ENCODE data around the gene LXN.
"Not testable (repeated sequence)": the region's sequence is repeated elsewhere in the genome, so short reads cannot be mapped to it uniquely, and the experiment has no call there.

The LXN gene

DNA sequence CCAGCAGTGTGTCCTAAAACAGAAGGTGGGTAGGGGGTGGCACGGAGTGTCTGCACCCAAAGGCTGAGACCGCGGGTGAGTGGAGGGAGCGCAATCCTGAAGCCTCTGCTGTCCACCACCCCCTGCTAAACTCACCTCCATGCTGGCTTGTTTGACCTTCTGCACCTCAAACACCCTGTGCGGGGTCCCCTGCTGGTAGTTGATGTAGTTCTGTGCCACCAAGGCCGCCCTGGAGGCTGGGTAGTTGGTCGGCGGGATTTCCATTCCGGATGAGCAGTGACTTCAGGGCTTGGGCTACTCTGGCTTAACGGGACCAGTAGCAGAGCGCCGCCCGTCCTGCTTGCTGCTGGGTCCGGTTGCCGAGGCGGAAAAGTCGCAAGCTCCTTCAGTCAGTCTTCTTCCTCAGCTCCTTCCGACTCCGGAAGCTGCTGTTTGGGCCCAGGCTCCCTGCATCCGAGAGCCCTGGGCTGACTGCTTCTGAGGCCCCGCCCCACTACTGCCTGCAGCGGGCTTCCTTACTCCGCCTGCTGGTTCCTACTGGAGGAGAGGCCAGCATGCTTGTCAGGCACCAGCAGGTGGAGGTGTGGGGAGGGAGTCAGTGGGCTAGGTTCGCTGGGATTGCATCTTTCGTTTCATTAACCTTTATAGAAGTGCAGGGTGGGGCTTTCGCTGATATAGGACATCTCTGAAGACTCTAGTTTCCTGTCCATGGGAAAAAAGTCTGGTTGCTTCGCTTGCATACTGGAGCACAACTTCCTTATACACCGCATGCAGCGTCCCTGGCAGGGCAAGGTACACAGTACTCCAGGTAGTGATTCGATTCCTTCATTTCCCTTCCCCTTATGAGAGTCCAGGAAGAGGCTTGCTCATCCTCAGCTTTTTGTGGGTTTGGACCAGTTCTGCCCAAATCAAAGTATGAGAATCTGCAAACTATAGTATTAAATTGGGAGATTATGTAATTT is at the start of gene LXN:
LXN (minus strand) TSS at position 434 of the 962 bp plus-strand sequence; CDS start at position 264, 170 bp downstream.
- peak; percentile 61 for DNase-seq (ENCODE audit: low spot score)

GRCh38 chr3:158722108-158722507 is 49.7 kb upstream of the LXN start:
- no peak for DNase-seq (ENCODE audit: low spot score)

DNA sequence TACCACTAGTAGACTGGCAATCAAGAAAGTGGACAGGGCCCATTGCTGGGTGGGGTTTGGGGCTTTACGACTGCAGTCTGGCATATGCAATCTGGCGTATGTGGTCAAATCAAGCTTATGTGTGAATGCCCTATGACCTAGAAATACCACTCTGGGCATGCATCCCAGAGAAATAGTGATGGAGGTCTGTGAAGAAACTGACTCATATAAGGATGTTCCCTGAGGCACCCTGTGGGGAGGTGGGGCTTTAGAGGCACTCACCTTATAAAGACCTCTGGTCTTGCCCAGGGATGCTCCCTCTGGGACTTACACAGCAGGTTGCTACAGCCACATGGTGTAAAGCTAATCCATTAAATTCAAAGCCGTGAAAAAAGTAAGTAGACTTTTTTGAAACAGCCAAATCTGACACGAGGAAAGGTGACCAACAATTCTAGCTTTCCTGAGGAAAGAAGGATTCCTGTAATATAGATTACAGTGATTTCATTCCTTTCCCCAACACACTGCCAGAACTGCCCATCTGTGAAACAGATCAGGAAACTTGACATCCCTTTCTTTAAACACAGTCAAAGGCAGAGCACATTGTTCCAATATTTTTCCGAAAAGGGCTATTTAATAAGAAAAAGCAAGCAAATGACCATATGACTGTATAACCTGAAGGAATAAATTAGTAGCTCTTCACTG is 46.2 kb upstream of the LXN start:
- DNase-seq (ENCODE audit: low spot score), result no peak

GRCh38 chr3:158717576-158717975 is 45.1 kb upstream of the LXN start:
- DNase-seq (ENCODE audit: low spot score), result no peak

DNA sequence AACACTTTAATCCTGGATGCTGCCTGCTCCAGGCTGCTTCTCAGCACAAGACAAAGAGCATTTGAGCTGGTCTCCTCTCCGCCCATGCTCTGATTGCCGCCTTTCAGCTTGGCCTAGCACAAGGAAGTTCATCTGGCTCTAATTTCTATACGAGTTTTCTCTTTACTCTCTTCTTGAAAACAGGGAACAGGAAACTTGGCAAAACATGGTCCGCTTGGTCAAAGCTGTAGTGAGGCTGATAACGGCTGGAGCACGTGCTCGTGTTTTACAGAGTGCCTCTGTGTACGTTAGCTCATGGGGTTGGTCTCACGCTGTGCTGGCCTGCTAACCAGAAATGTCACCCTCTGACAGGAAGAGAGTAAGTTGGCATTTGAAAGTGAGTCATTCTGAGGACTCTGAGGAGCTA is 40.6 kb upstream of the LXN start:
- DNase-seq (ENCODE audit: low spot score), result peak; percentile 17

GRCh38 chr3:158712443-158712842 is 40.0 kb upstream of the LXN start:
- DNase-seq (ENCODE audit: low spot score), result no peak

- no peak for DNase-seq (ENCODE audit: low spot score)
These were observed 39.4 kb upstream of the LXN start for GRCh38 chr3:158711886-158712285.

DNA sequence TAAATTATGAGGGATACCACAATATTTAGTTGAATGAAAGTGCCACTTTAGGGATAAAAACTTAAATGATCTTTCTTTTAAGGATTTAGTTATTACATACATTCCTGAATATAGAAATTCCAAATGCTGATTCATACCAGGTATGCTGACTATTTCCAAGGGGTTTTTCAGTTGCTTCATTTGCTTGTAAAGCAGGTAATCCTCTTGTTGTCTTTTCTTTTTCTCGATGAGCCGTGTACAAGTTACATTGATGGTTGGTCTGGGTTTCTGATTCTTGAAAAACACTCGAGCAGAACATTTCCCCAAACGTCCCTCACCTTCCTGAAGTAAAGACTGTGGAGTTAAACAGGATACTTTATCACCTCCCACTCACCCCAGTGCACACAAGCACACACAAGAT is 38.2 kb upstream of the LXN start:
- DNase-seq (ENCODE audit: low spot score), result no peak

DNA sequence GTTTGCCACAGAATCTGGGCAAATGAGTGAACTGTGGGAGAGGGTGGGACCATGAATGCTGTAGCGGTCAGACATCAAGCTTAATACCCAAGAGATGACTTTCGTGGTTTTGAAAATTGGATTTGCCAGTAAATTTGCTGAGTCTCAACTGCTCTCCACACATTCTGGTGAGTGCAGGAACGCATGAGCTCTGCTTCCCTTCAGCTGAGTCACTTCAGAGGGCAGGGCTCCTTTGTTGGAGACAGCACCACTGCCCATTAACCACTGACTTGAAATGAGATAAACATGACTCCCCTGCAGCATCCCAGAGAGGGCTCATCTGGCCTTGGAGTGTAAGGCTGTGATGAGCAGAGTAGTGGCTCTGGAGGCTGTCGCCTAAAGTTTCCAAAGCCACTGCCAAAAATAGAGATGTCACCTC is 37.2 kb upstream of the LXN start:
- no peak for DNase-seq (ENCODE audit: low spot score)

DNA sequence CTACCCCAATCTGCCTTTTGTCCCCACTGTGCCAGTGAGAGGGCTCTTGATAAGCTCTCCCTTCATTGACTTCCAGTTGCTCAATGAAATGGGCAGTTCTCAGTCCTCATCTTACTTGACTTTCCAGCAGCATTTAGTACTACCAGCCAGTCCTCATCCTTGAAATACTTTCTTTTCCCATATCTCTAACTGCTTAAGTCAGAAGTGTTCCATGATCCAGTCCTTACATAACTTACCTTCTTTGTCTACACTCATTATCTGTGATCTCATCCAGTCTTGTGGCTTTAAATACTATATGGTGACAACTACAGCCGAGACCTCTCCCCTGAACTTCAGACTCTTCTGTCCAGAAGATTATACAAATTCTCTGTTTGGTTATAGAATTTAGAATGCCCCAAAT is 31.1 kb upstream of the LXN start:
- DNase-seq (ENCODE audit: low spot score), result no peak

- DNase-seq (ENCODE audit: low spot score), result no peak
These were observed 30.5 kb upstream of the LXN start for GRCh38 chr3:158702815-158703481.

DNA sequence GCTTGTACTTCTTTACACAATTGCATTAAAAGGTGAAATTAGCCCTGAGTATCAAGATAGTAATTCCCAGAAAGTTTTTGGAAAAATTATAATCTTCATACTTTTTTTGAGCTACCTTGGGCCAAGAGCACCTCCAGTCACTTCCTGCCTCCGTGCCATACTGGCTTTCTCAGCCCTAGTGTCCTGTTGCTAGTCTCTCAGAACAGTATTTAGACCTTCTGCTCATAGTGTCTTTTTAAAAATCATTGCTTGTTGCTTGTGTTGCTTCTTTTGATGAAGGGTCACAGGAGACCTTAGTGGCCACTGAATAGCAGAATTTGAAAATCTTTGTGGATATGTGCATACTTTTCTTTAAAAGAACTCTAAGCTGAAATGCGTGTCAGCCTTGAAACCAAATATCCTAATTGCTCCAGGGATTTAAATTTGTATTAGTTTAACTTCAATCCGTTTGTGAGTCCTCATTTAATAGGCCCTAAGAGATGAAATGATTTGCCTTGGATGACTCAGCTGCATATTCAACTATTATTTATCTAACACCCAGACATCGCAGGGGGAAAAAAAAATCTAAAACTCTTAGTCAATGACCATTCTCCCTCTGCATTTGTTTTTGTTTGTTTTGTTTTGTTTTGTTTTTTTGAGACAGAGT is 29.1 kb upstream of the LXN start:
- no peak for DNase-seq (ENCODE audit: low spot score)

DNA sequence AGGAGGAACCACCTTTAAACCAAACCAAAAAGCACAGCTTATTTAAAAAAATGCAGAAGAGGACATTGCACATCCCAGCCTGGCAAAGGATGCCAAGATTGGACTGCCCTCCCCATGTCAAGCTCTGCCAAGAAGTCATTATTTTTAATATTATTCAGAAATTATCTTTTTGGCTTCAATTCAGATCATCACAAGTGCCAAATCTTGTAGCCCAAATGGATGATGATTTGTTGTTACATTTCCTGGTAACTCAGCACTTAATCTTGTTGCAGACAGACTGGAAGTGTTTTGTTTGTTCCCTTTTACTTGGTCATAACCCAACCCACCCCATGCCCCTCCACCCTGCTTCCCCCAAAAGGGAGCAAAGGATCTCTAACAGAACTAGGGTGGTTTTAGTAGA is 28.1 kb upstream of the LXN start:
- no peak for DNase-seq (ENCODE audit: low spot score)

- DNase-seq (ENCODE audit: low spot score), result no peak
These were observed 24.2 kb upstream of the LXN start for GRCh38 chr3:158696618-158697017.

DNA sequence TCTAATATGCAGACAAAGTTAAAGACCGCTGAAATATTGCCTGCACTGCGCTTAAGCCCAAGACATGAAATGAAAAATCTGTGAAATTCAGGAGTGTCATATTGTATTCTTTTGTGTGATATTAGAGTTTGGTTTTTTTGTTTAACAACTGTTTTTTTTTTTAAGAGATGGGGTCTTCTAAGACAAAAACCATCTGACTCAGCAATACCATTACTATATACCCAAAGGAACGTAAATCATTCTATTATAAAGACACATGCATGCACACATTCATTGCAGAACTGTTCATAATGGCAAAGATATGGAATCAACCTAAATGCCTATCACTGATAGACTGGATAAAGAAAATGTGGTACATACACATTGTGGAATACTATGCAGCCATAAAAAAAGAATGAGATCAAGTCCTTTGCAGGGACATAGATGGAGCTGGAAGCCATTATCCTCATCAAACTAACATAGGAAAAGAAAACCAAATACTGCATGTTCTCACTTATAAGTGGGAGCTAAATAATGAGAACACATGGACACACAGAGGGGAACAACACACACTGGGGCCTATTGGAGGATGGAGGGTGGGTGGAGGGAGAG is 21.5 kb upstream of the LXN start:
- not testable (repeated sequence) for DNase-seq (ENCODE audit: low spot score)

- no peak for DNase-seq (ENCODE audit: low spot score)
These were observed 12.7 kb upstream of the LXN start for GRCh38 chr3:158685159-158685558.

DNA sequence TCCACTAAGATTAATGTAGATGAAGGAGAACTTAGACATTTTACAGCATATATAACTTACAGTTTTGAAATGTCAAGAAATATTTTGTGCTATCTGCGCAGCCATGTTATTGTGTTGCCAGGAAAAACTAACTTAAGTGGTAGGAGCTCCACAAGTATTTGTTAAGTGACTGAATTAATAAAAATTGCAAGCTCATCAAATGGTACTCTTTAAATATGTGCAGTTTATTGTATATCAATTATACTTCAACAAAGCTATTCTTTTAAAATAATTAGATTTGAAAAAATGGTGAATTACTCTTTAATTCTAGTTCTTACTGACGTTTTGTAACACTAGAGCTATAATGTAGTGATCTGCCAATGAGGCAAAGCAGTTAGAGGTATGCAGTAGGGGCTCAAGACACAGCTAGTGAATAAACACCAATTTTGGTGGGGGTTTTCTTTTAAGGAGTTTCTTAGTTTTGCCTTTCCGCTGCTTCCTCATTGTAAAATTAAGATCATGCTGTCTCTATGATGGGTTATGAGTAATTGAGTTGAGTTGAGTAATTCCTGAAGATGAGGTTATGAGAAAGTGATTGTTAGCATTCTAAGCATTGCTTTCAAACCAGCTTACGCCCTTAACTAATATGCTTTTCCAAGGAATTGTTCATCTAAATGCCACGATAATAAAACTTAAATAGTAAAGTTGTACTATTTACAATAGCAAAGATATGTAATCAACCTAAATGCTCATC is 10.9 kb upstream of the LXN start:
- no peak for DNase-seq (ENCODE audit: low spot score)

- DNase-seq (ENCODE audit: low spot score), result no peak
These were observed 8.4 kb upstream of the LXN start for GRCh38 chr3:158680861-158681260.

GRCh38 chr3:158679547-158680000 is 7.1 kb upstream of the LXN start:
- no peak for DNase-seq (ENCODE audit: low spot score)

DNA sequence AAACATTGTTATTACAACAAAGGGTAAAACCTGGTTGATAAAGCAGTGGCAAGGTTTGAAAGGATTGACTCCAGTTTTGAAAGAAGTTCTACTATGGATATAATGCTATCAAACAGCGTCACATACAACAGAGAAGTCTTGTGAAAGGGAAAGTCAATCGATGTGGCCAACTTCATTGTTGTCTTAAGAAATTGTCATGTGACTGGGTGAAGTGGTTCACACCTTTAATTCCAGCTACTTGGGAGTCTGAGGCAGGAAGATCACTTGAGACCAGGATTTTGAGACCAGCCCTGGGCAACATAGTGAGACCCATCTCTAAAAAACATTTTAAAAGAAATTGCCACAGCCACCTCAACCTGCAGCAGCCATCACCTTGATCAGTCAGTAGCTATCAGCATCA is 6.2 kb upstream of the LXN start:
- no peak for DNase-seq (ENCODE audit: low spot score)

DNA sequence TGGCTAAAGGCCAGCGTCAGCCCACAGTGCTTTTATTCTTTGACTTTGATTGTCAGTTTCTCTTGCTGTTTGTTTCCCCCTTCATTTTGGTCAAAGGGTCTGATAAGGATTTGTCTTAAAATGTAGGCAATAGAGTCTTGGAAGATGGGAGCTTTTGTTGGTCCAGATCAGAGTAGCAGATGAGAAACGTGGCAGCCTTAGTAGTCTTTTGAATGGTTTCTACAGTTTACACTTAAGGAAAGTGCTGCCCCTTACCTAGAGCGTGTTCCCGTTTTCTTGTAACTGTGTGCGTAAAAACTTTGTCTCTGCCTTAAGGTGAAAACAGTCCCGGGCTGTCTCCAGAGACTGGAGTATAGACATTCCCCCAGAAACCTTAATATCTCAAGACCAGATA is 630 bp downstream of the LXN start:
- DNase-seq (ENCODE audit: low spot score), result no peak

All from putamen (tissue), 1 donor.